NCI-H524 treated with DMSO at 0.1 percent for 48 hours (cell line): Measurements from ENCODE around the gene SH2B3.

Experiments
- DNase-seq: peaks from one replicate; lab custom pipeline; 2025; lab: John Stamatoyannopoulos, UW

Gene SH2B3

GRCh38 chr12:111409780-111410430 lies 4.2 kb downstream of the SH2B3 start:
- no peak for DNase-seq

GRCh38 chr12:111410431-111411184 lies 4.9 kb downstream of the SH2B3 start:
- DNase-seq: no peak

- DNase-seq: no peak
Measured at GRCh38 chr12:111411185-111411764, 5.6 kb downstream of the SH2B3 start.

- DNase-seq: no peak
Measured at GRCh38 chr12:111412007-111412829, 6.5 kb downstream of the SH2B3 start.

GRCh38 chr12:111412830-111413441 lies 7.2 kb downstream of the SH2B3 start:
- DNase-seq: no peak

- DNase-seq: no peak
Measured at GRCh38 chr12:111413442-111414086, 7.8 kb downstream of the SH2B3 start.

GRCh38 chr12:111414711-111415252 lies 9.1 kb downstream of the SH2B3 start:
- DNase-seq: no peak

GRCh38 chr12:111417290-111417689 lies 11.6 kb downstream of the SH2B3 start:
- DNase-seq: no peak

GRCh38 chr12:111417784-111418593 lies 12.3 kb downstream of the SH2B3 start:
- DNase-seq: no peak

- DNase-seq: no peak
Measured at GRCh38 chr12:111418594-111418880, 12.8 kb downstream of the SH2B3 start.

- no peak for DNase-seq
Measured at GRCh38 chr12:111419784-111420183, 14.1 kb downstream of the SH2B3 start.

GRCh38 chr12:111420494-111420893 lies 14.8 kb downstream of the SH2B3 start:
- DNase-seq: no peak

- no peak for DNase-seq
Measured at GRCh38 chr12:111424189-111424792, 18.6 kb downstream of the SH2B3 start.

- no peak for DNase-seq
Measured at GRCh38 chr12:111424793-111425251, 19.1 kb downstream of the SH2B3 start.

GRCh38 chr12:111425655-111426054 lies 19.9 kb downstream of the SH2B3 start:
- DNase-seq: no peak

GRCh38 chr12:111426344-111427185 lies 20.8 kb downstream of the SH2B3 start:
- no peak for DNase-seq

GRCh38 chr12:111427417-111428074 lies 21.8 kb downstream of the SH2B3 start:
- no peak for DNase-seq

GRCh38 chr12:111428081-111428727 lies 22.5 kb downstream of the SH2B3 start:
- DNase-seq: no peak
